ENCODE measurements around the gene KATNAL2.

DNA sequence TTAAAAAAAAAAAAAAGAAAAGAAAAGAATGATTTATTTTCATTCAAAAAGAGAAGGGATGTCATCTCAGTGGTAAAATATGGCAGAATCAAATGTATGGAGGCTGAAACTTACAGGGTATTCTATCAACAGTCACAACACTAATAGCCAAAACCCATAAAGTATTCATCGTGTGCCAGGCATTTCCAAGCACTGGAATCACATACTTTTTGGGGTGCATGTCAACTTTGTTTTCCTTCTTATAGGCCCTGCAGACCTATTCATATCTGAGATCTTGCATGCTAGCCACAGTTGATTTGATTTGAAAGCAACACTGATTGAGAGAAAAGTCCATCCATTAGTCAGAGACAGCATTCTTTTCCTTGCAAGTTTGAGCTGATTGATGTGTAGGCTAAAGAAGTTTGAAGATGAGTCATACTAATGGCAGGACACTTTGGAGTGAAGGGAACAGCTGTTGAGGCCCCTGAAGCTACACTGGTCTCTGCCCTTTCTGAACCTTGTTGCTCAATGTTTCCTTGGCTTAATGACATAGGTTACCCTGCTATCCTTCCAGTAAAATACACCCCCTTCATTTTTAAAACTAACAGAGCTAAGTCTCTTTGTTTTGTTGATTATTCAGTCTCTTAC lies 22.0 kb downstream of the KATNAL2 start:
- TF ChIP-seq FOXK2 (IDR thresholded peaks at IDR 0.05) (no peak), FOXA1 (IDR thresholded peaks at IDR 0.05) (no peak)
- TF ChIP-seq, protein P1, sequence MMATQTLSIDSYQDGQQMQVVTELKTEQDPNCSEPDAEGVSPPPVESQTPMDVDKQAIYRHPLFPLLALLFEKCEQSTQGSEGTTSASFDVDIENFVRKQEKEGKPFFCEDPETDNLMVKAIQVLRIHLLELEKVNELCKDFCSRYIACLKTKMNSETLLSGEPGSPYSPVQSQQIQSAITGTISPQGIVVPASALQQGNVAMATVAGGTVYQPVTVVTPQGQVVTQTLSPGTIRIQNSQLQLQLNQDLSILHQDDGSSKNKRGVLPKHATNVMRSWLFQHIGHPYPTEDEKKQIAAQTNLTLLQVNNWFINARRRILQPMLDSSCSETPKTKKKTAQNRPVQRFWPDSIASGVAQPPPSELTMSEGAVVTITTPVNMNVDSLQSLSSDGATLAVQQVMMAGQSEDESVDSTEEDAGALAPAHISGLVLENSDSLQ (IDR thresholded peaks at IDR 0.05) = no peak
